GM18868 (cell line): ENCODE results near the gene FZR1.

Experiments used
- ATAC-seq: cut with Tn5 transposase; IDR thresholded peaks from one replicate; pipeline ENCODE4 v1.9.1; 2021; ENCODE audit warnings: mild to moderate bottlenecking, moderate library complexity; ENCODE audit not compliant: unreplicated experiment

The FZR1 gene

DNA sequence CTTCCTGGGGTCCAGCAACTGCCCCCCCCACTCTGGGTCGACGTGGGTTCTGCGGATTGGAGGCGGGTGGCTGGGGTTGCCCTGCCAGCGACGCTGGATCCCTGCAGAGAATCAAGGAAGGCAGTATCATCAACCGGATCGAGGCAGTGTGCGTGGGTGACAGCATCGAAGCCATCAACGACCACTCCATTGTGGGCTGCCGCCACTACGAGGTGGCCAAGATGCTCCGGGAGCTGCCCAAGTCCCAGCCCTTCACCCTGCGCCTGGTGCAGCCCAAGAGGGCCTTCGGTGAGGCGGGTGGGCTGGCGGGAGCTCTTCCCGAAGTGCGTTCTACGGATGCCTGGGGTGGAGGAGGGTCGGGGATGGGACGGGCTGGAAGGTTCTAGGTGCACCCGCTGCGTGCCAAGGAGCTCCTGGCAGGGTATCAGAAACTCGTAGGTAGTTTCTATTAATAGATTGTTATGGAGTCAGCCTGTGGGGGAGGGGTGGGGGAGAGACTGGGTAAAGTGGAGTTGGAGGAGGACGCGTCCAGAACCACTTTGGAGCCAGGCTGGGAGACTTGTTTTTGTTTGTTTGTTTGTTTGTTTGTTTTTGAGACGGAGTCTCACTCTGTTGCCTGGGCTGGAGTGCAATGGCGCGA is 80.7 kb downstream of the FZR1 start:
- no peak for ATAC-seq
